GM18499 (cell line): ENCODE data around the gene INPP5A.
"Not testable (repeated sequence)": the region's sequence is repeated elsewhere in the genome, so short reads cannot be mapped to it uniquely, and the experiment has no call there.

Experiments used
- ATAC-seq: cut with Tn5 transposase; IDR thresholded peaks from one replicate; pipeline ENCODE4 v1.9.1; 2021; ENCODE audit warnings: moderate number of reproducible peaks; ENCODE audit not compliant: insufficient read depth, unreplicated experiment

INPP5A gene

GRCh38 chr10:132726194-132726593 is 188.6 kb downstream of the INPP5A start:
- ATAC-seq: no peak

- no peak for ATAC-seq
Measured at GRCh38 chr10:132726951-132727350, 189.4 kb downstream of the INPP5A start.

GRCh38 chr10:132727411-132727810 is 189.8 kb downstream of the INPP5A start:
- ATAC-seq: no peak

- ATAC-seq: no peak
Measured at GRCh38 chr10:132728321-132728720, 190.7 kb downstream of the INPP5A start.

- no peak for ATAC-seq
Measured at GRCh38 chr10:132728741-132729140, 191.2 kb downstream of the INPP5A start.

GRCh38 chr10:132729810-132730572 is 192.4 kb downstream of the INPP5A start:
- ATAC-seq: no peak

- ATAC-seq: no peak
Measured at GRCh38 chr10:132730573-132730953, 193.0 kb downstream of the INPP5A start.

GRCh38 chr10:132732518-132732917 is 194.9 kb downstream of the INPP5A start:
- no peak for ATAC-seq

GRCh38 chr10:132733926-132734325 is 196.3 kb downstream of the INPP5A start:
- ATAC-seq: no peak

GRCh38 chr10:132735341-132735775 is 197.8 kb downstream of the INPP5A start:
- no peak for ATAC-seq

- no peak for ATAC-seq
Measured at GRCh38 chr10:132735923-132736391, 198.4 kb downstream of the INPP5A start.

- no peak for ATAC-seq
Measured at GRCh38 chr10:132737390-132738048, 199.9 kb downstream of the INPP5A start.

GRCh38 chr10:132738454-132739224 is 201.1 kb downstream of the INPP5A start:
- no peak for ATAC-seq

GRCh38 chr10:132739225-132739613 is 201.6 kb downstream of the INPP5A start:
- ATAC-seq: no peak

GRCh38 chr10:132740588-132740987 is 203.0 kb downstream of the INPP5A start:
- ATAC-seq: no peak

GRCh38 chr10:132742167-132742836 is 204.7 kb downstream of the INPP5A start:
- no peak for ATAC-seq

- ATAC-seq: no peak
Measured at GRCh38 chr10:132742837-132743194, 205.2 kb downstream of the INPP5A start.

- ATAC-seq: not testable (repeated sequence)
Measured at GRCh38 chr10:132743196-132743924, 205.8 kb downstream of the INPP5A start.

- ATAC-seq: no peak
Measured at GRCh38 chr10:132743925-132744490, 206.4 kb downstream of the INPP5A start.
